ENCODE measurements around the gene RNASE1. TPM values are rescaled to one million over a fixed set of nuclear protein-coding genes. Genes with fewer than 3 reads are reported as not detected.
A peak's percentile ranks its signal among the peaks of the same experiment; 100 is the strongest.
"Not testable (repeated sequence)": the region's sequence is repeated elsewhere in the genome, so short reads cannot be mapped to it uniquely, and the experiment has no call there.

Gene RNASE1
- total RNA-seq (2014; rRNA removed; shearing (Covaris generic)), result 1.0 and 1.1 TPM in 2 replicates
- 0.46 and 0.49 TPM in 2 replicates for polyA plus RNA-seq (2015; cell fraction: cytosol; rRNA removed)
- not detected in 2 replicates for polyA plus RNA-seq (2015; cell fraction: nucleus; rRNA removed)

DNA sequence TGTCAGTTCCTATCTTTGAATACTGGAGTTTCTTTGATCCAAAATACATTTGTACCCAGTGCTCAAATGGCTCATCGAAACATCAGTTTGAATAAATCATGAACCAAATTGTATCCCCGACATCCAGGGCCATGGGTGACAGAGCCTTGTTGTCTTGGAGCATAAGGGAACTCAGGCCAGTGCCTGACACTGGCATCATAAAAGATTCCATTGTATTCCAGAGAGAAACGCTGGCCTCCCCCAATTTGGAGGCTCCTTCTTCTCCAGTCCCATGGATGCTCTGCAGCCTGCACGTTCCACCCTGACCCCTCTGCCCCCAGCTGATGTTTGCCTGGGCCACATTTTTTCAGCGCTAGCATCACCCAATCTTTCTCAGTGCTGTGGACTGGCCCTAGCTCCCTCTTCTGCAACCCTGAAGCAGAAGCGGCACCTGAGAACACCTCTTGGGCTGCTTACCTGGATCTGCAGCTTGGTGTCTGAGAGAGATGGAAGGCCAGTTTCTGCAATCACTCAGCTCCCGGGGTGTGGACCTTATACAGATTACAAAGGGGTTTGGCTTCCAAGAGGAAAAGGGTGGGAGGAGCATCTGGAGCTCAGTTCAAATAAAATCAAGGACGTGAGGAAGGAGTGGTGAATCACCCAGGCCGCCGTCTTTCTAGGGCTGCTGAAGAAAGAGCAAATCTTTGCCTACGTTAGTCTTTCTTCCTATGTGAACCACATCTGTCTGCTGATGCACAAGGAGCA lies at the start of gene RNASE1:
TSS of gene RNASE1 (minus strand) at position 504 of the 744 bp plus-strand sequence. CDS start 776 bp downstream, outside the sequence.
- peak; percentile 57 for DNase-seq (ENCODE audit: low read depth)

GRCh38 chr14:20848955-20849570 lies 46.4 kb upstream of the RNASE1 start:
- DNase-seq (ENCODE audit: low read depth), result no peak

DNA sequence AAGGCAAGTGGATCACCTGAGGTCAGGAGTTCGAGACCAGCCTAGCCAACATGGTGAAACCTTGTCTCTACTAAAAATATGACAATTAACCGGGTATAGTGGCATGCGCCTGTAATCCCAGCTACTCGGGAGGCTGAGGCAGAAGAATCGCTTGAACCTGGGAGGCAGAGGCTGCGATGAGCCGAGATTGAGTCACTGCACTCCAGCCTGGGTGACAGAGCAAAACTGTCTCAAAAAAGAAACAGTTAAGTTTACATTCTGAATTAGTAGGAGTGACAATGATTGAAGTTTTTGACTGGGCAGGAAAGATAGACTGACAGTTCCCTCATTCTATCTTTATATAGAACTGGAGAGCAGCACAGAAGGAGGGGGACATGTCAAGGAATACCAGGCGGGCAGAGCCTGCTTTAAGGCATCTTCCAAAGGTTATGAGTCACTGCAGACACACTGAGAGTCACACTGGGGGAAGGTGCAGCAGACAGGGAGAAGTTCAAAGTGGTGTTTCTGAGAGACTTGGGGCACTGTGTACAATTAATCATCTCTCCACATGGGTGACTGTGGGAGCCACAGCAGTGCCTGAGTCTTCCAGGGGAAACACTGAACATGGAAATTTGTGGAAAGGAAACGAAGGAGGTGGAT lies 45.8 kb upstream of the RNASE1 start:
- peak; percentile 83 for DNase-seq (ENCODE audit: low read depth)

GRCh38 chr14:20846560-20846959 lies 43.9 kb upstream of the RNASE1 start:
- DNase-seq (ENCODE audit: low read depth), result no peak

GRCh38 chr14:20841096-20841495 lies 38.5 kb upstream of the RNASE1 start:
- DNase-seq (ENCODE audit: low read depth), result no peak

- DNase-seq (ENCODE audit: low read depth), result no peak
These were observed 35.2 kb upstream of the RNASE1 start for GRCh38 chr14:20837831-20838230.

DNA sequence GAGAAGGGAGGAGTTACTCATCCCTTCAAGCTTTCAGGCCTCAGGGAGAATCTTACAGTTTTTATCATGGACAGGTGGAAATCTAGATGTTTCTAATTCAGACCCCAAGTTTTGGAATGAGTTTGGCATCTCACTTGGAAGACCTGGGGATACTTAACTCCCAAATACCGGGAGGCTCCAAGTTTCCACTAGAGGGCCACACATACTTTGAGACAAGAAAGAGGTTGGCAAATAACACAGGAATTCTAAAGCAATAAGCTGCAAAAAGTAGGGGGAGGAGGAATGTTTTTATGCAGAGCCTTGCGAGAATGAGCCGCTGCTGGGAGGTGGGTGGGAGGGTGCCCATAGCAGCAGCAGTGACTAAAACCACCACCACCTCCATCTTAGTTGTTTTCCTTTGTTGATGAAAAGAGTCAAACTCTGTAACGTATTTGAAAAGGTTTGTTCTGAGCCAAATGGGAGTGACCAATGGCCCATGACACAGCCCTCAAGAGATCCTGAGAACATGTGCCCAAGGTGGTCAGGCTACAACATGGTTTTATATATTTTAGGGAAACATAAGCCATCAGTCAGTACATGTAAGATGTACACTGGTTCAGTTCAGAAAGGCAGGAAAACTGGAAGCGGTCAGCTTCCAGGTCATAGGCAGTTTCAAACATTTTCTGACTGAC lies 34.2 kb upstream of the RNASE1 start:
- peak; percentile 17 for DNase-seq (ENCODE audit: low read depth)

DNA sequence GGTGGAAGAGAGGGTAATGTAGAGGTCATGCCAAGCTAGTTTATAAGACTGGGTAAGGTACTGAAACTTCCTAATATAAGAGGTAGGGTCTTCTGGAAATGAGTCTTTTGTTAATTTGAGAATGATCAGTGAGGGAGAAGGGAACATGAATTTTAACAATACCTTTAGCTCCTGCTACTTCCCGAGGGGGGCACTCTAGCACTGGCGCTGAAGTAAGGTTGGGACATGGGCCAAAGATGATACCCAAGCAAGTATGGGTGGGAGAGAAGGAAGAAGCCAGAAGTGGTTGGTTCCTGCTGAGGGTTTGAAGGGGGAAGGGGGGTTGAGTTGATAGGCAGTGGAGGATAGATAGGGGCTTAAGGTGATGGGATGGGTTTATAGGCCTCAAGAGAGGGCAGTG lies 32.3 kb upstream of the RNASE1 start:
- DNase-seq (ENCODE audit: low read depth), result no peak

GRCh38 chr14:20830831-20831230 lies 28.2 kb upstream of the RNASE1 start:
- DNase-seq (ENCODE audit: low read depth), result no peak

- DNase-seq (ENCODE audit: low read depth), result peak; percentile 41
These were observed 25.5 kb upstream of the RNASE1 start for GRCh38 chr14:20828024-20828694.

GRCh38 chr14:20827326-20827725 lies 24.7 kb upstream of the RNASE1 start:
- DNase-seq (ENCODE audit: low read depth), result no peak

DNA sequence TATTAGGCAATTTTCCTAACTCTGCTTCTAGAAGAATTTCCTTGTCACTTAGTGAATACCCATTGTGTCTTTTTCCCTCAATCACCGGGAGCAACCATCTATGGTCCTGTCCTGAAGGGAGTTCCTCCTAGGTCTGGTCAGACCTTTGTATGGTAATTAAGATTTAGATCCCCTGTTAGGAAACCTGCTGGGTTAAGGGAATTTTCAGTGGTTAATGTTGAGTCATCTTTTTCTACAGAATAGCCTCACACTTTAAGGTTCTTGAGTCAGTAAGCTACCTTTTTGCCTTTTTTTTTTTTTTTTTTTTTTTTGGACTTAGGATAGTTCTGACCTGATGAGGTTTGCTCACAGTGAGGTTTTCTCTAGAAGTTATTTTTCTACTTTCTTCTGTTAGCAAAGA lies 24.0 kb upstream of the RNASE1 start:
- not testable (repeated sequence) for DNase-seq (ENCODE audit: low read depth)

DNA sequence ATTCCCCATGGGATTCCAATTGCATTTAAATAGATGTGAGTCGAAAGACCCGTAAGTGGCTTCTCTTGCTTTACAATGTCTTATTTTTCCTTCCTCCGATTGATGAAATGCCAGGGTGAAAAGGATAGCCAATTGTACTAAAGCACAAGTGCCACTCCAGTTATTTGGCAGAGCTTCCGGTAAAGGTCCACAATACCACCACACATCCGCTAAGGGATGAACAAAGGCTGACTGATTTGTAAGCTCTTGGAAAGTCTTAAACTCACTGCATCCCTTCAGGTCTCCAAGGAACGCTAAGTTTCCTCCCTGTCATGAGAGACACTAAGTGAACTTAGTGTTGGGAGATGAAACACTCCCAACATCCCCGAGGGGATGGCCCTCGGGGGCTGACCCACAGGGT lies 21.2 kb upstream of the RNASE1 start:
- DNase-seq (ENCODE audit: low read depth), result no peak

DNA sequence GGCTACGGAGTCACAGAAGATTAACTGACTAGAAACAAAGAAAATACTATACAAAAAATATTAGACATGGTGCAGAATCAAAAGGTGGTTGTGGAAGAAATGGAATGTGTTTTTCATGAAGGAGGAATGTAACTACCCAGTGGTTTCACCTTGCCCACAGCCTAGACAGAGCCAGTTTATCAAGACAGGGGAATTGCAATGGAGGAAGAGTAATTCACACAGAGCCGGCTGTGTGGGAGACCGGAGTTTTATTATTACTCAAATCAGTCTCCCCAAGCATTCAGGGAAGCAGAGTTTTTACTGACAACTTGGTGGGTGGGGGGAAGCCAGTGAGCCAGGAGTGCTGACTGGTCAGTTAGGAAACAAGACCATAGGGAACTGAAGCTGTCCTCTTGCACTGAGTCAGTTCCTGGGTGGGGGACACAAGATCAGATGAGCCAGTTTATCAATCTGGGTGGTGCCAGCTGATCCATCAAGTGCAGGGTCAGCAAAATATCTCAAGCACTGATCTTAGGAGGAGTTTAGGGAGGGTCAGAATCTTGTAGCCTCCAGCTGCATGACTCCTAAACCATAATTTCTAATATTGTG lies 19.0 kb upstream of the RNASE1 start:
- DNase-seq (ENCODE audit: low read depth), result not testable (repeated sequence)

GRCh38 chr14:20820063-20820904 lies 17.6 kb upstream of the RNASE1 start:
- DNase-seq (ENCODE audit: low read depth), result no peak

DNA sequence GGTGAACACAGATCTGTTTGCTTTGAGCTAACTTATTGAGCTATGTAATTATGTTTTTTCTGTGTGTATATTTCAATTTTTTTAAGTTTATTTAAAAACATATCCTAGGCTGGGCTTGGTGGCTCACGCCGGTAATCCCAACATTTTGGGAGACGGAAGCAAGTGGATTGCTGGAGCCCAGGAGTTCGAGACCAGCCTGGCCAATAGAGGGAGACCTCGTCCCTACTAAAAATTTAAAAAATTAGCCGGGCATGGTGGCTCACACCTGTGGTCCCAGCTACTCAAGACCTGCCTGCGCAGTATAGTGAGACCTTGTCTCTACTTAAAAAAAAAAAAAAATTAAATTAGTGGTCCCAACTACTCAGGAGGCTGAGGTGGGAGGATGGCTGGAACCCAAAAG lies 16.2 kb upstream of the RNASE1 start:
- DNase-seq (ENCODE audit: low read depth), result no peak

GRCh38 chr14:20815946-20816345 lies 13.3 kb upstream of the RNASE1 start:
- not testable (repeated sequence) for DNase-seq (ENCODE audit: low read depth)

DNA sequence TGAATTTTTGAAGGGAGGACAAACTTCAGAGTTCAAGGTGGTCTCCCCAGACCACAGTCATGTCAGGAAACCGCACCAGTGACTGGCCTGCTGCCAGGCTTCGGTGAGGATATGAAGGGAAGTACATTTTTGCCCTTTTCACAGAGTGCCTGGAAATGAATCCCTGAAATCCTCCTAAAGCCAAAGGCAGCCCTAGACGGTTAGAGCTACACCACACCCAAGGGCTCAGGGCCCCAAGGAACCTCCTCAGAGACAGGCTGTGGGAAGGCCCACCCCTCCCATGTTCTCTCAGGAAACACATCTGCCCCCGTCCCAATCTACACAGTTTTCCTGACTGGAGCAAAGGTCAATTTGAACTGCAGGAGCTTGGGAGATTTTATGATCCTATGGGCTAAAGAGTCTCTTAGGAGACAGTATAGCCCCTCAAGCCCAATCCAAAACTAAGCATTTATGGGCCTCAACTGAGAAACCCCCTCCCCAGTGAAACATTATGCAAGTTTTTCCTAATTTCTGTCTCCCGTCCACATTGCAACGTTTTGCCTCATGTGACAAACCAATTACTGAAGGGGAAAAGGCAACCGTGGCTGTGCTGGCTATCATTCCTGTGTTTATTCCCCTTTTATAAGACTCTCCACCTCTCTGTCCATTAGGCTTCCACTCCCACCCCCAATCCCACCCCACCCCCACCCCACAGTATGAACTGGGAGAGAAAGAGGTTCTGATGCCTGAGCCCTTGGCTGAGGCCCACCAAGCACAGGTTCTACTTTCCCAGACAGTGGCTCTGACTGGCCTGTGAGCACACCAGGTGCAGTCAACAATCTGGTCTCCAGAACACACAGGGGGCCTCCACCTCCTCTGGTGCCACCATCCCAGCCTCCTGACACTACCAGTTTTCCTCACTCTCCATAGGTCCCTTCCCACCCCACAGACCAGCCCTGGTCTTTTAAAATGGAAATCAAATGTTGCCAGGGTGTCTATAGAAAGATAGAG lies 9.6 kb upstream of the RNASE1 start:
- no peak for DNase-seq (ENCODE audit: low read depth)

- DNase-seq (ENCODE audit: low read depth), result no peak
These were observed 7.3 kb upstream of the RNASE1 start for GRCh38 chr14:20809917-20810316.
